GM12801 (cell line): Measurements from ENCODE around the gene BRD3.

Experiments
- CTCF ChIP-seq: IDR thresholded peaks from one replicate; pipeline ENCODE4 v1.5.1; 2011; ENCODE audit warnings: control low read depth; ENCODE audit not compliant: insufficient read length; ENCODE audit errors: extremely low read depth

Gene BRD3

GRCh38 chr9:134007571-134007970 is 60.3 kb downstream of the BRD3 start:
- TF ChIP-seq CTCF = no peak

GRCh38 chr9:134007150-134007549 is 60.7 kb downstream of the BRD3 start:
- TF ChIP-seq CTCF = no peak

- TF ChIP-seq CTCF = no peak
Measured at GRCh38 chr9:134005381-134005780, 62.4 kb downstream of the BRD3 start.

GRCh38 chr9:134004881-134005280 is 62.9 kb downstream of the BRD3 start:
- no peak for TF ChIP-seq CTCF

GRCh38 chr9:134004131-134004873 is 63.5 kb downstream of the BRD3 start:
- TF ChIP-seq CTCF = no peak

GRCh38 chr9:134003237-134003636 is 64.6 kb downstream of the BRD3 start:
- TF ChIP-seq CTCF = no peak

- TF ChIP-seq CTCF = no peak
Measured at GRCh38 chr9:134002796-134003195, 65.0 kb downstream of the BRD3 start.
